ENCODE measurements around the gene PSME2. TPM values are rescaled to one million over a fixed set of nuclear protein-coding genes. Genes with fewer than 3 reads are reported as not detected.

Gene PSME2
- total and polyA plus RNA-seq, 2 of the 13 experiments (the other 11 are each of a cell fraction or from before 2014, with no cell fraction given): 332 to 716 TPM

DNA sequence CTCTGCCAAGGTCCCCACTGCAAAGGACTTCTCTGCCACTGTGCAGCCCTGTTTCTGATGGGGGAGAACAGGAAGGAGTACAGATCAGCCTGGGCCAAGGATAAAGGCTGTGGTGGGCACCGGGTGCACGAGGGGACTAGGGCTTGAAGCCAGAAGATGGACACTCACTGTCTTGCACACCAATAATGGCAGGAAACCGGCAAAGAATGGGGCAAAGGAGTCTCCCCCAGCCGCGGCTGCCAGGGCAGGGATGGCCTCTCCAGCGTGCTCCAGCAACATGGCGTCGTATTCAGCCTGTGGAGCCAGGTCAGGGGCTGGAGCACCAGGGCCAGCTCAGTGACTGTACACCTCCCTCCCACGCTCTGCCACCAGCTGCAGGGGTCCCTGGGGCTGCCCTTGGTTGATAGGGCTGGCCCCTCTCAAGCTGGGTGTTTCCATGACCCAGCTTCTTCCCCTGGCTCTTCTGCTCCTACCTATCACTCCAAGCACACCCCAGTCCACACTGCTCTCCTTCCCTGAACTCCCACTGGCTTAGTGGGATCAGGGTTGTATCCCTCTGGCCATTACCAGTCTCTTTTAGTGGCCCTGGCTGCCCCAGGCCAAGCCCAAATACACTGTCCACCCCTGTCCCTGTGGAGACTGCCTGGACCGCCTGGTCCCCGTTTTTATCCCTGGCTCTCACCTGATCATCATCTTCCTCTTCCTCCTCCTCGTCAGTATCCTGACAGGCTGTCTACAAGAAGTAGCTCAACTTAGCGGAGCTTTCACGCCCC lies 35.9 kb upstream of the PSME2 start:
- Histone ChIP-seq H4K20me1 (ENCODE audit: insufficient read depth, low read length) (no peaks in the 10 kb centered on the region), H3K27me3 (ENCODE audit: control insufficient read depth in 1 of 2, insufficient read depth in 2 of 2, low read length in 2 of 2) (no peaks in the 10 kb centered on the region), H3K9me3 (ENCODE audit: low read length) (no peaks in the 10 kb centered on the region), H3K9ac (ENCODE audit: insufficient read depth, low read depth, low read length) (no peak overlapping the region), H2AFZ (ENCODE audit: low read length) (no peak overlapping the region), H3K27ac (ENCODE audit: extremely low read length, insufficient read depth, low read length) (no peak overlapping the region), H3K4me3 (replicated peaks in 1 of 3; ENCODE audit: insufficient read depth in 1 of 3, low read depth in 2 of 3, low read length in 3 of 3) (no peak overlapping the region), H3K36me3 (replicated peaks in 1 of 2; ENCODE audit: control insufficient read depth in 1 of 2, insufficient read depth in 2 of 2, low read length in 2 of 2) (peaks cover 84 to 96% of the 10 kb centered on the region in 2 experiments), H3K4me1 (ENCODE audit: insufficient read depth, low read length) (peaks cover 6% of the 10 kb centered on the region), H3K4me2 (ENCODE audit: low read depth, low read length) (no peak overlapping the region), H3K79me2 (ENCODE audit: insufficient read depth, low read length) (peaks cover 6% of the 10 kb centered on the region)
- ChIA-PET POLR2A (interaction anchor here (1.0 to 8.1 kb wide), 7 partner anchors 13 to 124 kb away, joined by 3 to 53 read pairs (median 13); partner anchors contain the start of genes CHMP4A, IRF9, PCK2 and PSME2), CTCF (ENCODE audit: low intra/inter-chr PET ratio, low total read pairs) (no interaction called here)
- DNase-seq (ENCODE audit: low spot score): no peak
- FAIRE-seq: no peak
- ATAC-seq: no peak; the same call in 2 of the 3 replicates
- in situ Hi-C loops (cut with HindIII; ENCODE audit: extremely low pct_ligation_motif_present, low pct_unique_long_range_greater_than_20kb) (no loop called here), intact Hi-C loops (cut with micrococcal nuclease; ENCODE audit: unreplicated experiment) (no loop called here)
- BruUV-seq (replicated peaks): no TSS peak
- whole genome bisulfite sequencing (ENCODE audit: low lambda C conversion rate): 98% methylated on average over 14 of the region's 14 CpGs
- TF ChIP-seq TBX2 (CRISPR knock-in tag; IDR thresholded peaks at IDR 0.05; ENCODE audit: borderline replicate concordance) (no peak), NFIC (IDR thresholded peaks at IDR 0.05; ENCODE audit: low read length) (no peak), POLR2G (IDR thresholded peaks at IDR 0.05; ENCODE audit: low read depth, low read length) (no peak; the same call in 1 of the 2 replicates), BRD4 (CRISPR knock-in tag; IDR thresholded peaks at IDR 0.05) (no peak), ESRRA (CRISPR knock-in tag; IDR thresholded peaks at IDR 0.05; ENCODE audit: low read depth) (no peak), THRA (CRISPR knock-in tag; IDR thresholded peaks at IDR 0.05; ENCODE audit: borderline replicate concordance) (no peak)
- TF ChIP-seq, protein P1, sequence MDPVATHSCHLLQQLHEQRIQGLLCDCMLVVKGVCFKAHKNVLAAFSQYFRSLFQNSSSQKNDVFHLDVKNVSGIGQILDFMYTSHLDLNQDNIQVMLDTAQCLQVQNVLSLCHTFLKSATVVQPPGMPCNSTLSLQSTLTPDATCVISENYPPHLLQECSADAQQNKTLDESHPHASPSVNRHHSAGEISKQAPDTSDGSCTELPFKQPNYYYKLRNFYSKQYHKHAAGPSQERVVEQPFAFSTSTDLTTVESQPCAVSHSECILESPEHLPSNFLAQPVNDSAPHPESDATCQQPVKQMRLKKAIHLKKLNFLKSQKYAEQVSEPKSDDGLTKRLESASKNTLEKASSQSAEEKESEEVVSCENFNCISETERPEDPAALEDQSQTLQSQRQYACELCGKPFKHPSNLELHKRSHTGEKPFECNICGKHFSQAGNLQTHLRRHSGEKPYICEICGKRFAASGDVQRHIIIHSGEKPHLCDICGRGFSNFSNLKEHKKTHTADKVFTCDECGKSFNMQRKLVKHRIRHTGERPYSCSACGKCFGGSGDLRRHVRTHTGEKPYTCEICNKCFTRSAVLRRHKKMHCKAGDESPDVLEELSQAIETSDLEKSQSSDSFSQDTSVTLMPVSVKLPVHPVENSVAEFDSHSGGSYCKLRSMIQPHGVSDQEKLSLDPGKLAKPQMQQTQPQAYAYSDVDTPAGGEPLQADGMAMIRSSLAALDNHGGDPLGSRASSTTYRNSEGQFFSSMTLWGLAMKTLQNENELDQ (CRISPR knock-in tag; IDR thresholded peaks at IDR 0.05; ENCODE audit: borderline replicate concordance): no peak
- TF ChIP-seq, protein P2, sequence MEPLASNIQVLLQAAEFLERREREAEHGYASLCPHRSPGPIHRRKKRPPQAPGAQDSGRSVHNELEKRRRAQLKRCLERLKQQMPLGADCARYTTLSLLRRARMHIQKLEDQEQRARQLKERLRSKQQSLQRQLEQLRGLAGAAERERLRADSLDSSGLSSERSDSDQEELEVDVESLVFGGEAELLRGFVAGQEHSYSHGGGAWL (CRISPR knock-in tag; IDR thresholded peaks at IDR 0.05): 0 out of 2 replicates have a peak, but pooled peaks have one; percentile 17
- TF ChIP-seq, protein P3, sequence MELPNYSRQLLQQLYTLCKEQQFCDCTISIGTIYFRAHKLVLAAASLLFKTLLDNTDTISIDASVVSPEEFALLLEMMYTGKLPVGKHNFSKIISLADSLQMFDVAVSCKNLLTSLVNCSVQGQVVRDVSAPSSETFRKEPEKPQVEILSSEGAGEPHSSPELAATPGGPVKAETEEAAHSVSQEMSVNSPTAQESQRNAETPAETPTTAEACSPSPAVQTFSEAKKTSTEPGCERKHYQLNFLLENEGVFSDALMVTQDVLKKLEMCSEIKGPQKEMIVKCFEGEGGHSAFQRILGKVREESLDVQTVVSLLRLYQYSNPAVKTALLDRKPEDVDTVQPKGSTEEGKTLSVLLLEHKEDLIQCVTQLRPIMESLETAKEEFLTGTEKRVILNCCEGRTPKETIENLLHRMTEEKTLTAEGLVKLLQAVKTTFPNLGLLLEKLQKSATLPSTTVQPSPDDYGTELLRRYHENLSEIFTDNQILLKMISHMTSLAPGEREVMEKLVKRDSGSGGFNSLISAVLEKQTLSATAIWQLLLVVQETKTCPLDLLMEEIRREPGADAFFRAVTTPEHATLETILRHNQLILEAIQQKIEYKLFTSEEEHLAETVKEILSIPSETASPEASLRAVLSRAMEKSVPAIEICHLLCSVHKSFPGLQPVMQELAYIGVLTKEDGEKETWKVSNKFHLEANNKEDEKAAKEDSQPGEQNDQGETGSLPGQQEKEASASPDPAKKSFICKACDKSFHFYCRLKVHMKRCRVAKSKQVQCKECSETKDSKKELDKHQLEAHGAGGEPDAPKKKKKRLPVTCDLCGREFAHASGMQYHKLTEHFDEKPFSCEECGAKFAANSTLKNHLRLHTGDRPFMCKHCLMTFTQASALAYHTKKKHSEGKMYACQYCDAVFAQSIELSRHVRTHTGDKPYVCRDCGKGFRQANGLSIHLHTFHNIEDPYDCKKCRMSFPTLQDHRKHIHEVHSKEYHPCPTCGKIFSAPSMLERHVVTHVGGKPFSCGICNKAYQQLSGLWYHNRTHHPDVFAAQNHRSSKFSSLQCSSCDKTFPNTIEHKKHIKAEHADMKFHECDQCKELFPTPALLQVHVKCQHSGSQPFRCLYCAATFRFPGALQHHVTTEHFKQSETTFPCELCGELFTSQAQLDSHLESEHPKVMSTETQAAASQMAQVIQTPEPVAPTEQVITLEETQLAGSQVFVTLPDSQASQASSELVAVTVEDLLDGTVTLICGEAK (IDR thresholded peaks at IDR 0.05): no peak
- TF ChIP-seq, protein P3 (CRISPR knock-in tag; IDR thresholded peaks at IDR 0.05): no peak
